ENCODE measurements around the gene SUB1. TPM values are rescaled to one million over a fixed set of nuclear protein-coding genes. Genes with fewer than 3 reads are reported as not detected.

SUB1 gene
- total RNA-seq, 2 donors from 2014 or later: 263 to 402 TPM

GRCh38 chr5:32601623-32602295 is 16.4 kb downstream of the SUB1 start:
- ATAC-seq (replicated peaks): no peak
- Mint-ChIP-seq H3K9me3 (no peaks in the 10 kb centered on the region), H3K4me1 (peaks cover 15% of the 10 kb centered on the region), H3K4me3 (no peak overlapping the region), H3K36me3 (ENCODE audit: low read depth) (peaks cover 97% of the 10 kb centered on the region), H3K27me3 (no peaks in the 10 kb centered on the region), H3K27ac (peak overlapping the region; percentile 78)

GRCh38 chr5:32602906-32603305 is 17.5 kb downstream of the SUB1 start:
- H3K4me3 Mint-ChIP-seq: no peak overlapping the region
- H3K9me3 Mint-ChIP-seq: no peaks in the 10 kb centered on the region
- H3K27me3 Mint-ChIP-seq: no peaks in the 10 kb centered on the region
- peaks cover 98% of the 10 kb centered on the region for H3K36me3 Mint-ChIP-seq (ENCODE audit: low read depth)
- ATAC-seq (replicated peaks): no peak
- peaks cover 9% of the 10 kb centered on the region for H3K4me1 Mint-ChIP-seq
- peak overlapping the region; percentile 28 for H3K27ac Mint-ChIP-seq

DNA sequence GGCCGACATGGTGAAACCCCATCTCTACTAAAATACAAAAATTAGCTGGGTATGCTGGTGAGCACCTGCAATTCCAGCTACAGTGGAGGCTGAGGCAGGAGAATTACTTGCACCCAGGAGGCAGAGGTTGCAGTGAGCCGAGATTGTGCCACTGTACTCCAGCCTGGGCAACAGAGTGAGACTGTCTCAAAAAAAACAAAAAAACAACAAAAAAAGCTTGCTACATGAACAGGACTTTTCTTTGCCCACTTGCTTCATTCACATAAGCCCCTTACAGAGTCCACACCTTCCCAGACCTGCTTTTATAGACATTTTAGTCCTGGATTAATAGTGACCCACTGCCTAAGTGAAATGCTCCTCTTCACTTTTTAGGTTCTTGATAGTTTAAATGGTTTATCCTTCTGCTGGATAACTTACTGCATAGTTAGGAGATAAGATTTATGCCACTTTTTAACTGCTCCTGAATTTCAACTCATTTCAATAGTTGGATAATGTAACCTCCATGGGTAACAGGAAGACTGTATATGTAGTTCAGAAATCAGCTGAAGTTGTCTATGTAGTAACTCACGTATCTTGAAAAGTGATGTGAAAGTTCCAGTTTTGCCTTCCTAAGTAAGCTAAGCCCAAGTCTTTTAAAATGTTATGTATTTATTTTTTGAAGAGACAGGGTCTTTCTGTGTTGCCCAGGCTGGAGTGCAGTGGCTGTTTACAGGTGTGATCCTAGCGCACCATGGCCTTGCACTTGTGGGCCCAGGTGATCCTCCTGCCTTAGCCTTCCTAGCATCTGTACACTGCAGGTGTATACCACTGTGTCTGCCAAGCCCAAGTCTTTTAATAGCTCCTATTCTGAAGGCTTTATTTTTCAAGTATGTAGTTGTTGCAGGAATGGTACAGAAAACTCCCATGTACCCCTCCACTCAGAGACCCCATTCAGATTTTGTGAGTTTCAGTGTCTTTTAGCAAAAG is 19.7 kb downstream of the SUB1 start:
- ATAC-seq (replicated peaks): no peak
- H3K27ac Mint-ChIP-seq: peak overlapping the region; percentile 18
- H3K9me3 Mint-ChIP-seq: no peaks in the 10 kb centered on the region
- H3K27me3 Mint-ChIP-seq: no peaks in the 10 kb centered on the region
- H3K4me3 Mint-ChIP-seq: no peak overlapping the region
- peaks cover 94% of the 10 kb centered on the region for H3K36me3 Mint-ChIP-seq (ENCODE audit: low read depth)
- peaks cover 9% of the 10 kb centered on the region for H3K4me1 Mint-ChIP-seq

DNA sequence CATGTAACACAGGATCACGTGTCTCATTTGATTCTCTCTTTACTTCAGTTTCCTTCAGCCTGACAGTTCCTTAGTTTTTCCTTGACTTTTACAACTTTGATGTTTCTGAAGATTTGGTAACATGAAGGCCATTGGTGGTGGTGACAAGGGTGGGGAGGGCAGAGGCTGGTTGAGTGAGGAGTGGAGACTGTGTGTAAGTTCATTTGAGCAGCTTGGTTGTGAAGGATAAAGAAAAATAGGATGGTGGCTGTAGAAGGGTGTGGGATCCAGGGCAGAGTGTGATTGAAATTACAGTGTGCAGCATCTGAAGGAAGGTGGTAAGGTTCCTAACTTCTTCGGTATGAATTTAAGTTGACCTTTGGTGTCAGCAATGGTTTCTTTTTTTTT is 20.4 kb downstream of the SUB1 start:
- ATAC-seq (replicated peaks): no peak
- Mint-ChIP-seq H3K4me1 (peaks cover 9% of the 10 kb centered on the region), H3K27me3 (no peaks in the 10 kb centered on the region), H3K9me3 (no peaks in the 10 kb centered on the region), H3K4me3 (no peak overlapping the region), H3K36me3 (ENCODE audit: low read depth) (peaks cover 87% of the 10 kb centered on the region), H3K27ac (no peak overlapping the region)

GRCh38 chr5:32612134-32612888 is 27.0 kb downstream of the SUB1 start:
- Mint-ChIP-seq H3K9me3 (no peaks in the 10 kb centered on the region), H3K27ac (peak overlapping the region; percentile 18), H3K36me3 (ENCODE audit: low read depth) (peaks cover 23% of the 10 kb centered on the region), H3K27me3 (no peaks in the 10 kb centered on the region), H3K4me3 (no peak overlapping the region), H3K4me1 (peaks cover 16% of the 10 kb centered on the region)
- no peak for ATAC-seq (replicated peaks)

DNA sequence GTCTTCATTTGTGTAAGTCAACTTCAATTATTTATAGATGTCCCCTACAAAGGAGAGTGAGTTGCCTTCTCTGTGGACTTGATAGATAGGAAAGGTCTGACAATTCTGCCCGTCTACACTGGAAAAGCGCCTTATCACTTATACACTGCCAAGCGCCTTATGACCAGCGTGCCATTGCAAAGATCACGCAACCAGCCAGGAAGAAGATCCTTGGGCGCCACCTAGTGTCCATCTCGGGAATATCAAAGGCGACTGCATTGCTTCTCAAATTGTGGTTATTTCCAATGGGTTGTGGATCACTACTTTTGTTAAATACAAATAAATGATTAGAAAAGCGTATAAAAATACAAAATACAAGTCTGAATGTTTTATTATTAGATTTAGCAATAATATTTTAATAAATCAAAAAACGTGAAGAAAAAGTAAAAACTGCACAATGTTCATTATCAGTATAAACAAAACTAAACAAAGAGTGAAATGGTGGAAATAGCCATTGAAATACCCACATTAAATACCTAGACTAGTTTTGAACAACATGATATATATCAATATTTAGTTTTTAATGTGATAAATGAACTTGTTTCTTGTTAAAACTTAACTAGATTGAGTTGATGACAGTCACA is 27.8 kb downstream of the SUB1 start:
- Mint-ChIP-seq H3K36me3 (ENCODE audit: low read depth) (peaks cover 15% of the 10 kb centered on the region), H3K4me1 (peaks cover 16% of the 10 kb centered on the region), H3K27me3 (no peaks in the 10 kb centered on the region), H3K4me3 (no peak overlapping the region), H3K27ac (peak overlapping the region; percentile 18), H3K9me3 (no peaks in the 10 kb centered on the region)
- ATAC-seq (replicated peaks): peak; percentile 78

DNA sequence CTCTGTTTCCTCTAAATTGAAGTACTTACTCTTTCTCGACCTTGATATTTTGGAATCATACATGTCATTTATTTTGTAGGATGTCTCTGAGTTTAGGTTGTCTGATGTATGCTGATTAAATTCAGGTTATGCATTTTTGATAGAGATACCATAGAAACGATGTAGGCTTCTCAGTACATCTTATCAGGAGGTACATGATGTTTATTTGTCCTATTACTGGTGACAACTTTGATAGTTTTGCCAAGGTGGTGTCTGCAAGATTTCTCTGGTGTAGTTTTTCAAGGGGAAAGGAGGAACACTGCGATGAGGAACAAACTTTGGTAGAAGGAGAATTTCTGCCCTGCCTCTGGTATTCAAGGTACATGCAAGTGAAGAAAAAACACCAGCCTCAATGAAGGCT is 29.9 kb downstream of the SUB1 start:
- Mint-ChIP-seq H3K27ac (no peak overlapping the region), H3K36me3 (ENCODE audit: low read depth) (no peaks in the 10 kb centered on the region), H3K4me3 (no peak overlapping the region), H3K9me3 (no peaks in the 10 kb centered on the region), H3K27me3 (no peaks in the 10 kb centered on the region), H3K4me1 (peaks cover 16% of the 10 kb centered on the region)
- ATAC-seq (replicated peaks): no peak

DNA sequence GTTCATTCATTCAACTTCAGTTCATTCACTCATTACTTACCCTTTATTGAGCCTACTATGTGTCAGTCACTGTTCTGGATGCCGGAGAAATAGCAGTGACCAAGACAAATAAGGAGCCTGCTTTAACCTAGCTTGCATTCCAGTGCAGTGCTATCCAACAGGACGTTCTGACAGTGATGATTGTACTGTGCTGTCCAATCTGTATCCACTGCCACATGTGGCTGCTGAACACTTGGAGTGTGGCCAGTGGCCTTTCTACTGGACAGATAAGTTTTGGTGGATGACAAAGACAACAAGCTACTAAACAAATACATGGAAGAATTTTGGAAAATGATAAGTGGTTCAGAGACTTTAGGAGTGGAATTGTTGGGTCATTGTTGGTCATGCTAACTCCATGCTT is 33.6 kb downstream of the SUB1 start:
- Mint-ChIP-seq H3K4me1 (no peaks in the 10 kb centered on the region), H3K9me3 (no peaks in the 10 kb centered on the region), H3K36me3 (ENCODE audit: low read depth) (no peaks in the 10 kb centered on the region), H3K27ac (no peak overlapping the region), H3K4me3 (no peak overlapping the region), H3K27me3 (no peaks in the 10 kb centered on the region)
- ATAC-seq (replicated peaks): no peak

DNA sequence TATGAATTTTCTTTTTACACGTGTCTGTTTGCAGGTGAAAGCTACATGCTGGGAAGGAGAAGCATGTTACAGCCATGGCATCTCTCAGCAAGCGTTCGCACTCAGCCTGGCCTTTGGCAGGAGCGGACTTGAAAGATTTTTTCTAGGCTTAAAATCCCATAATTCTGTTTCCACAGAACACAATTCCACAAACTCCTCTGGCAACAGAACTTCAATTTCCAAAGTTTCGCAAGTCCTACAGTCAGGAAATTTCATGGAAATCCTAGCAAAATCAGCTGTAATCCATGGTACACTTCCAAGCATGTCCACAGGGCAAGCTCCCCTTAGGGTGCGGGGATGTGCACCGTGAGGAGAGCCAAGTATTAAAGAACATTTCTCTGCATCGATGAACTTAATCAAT is 35.9 kb downstream of the SUB1 start:
- no peaks in the 10 kb centered on the region for H3K9me3 Mint-ChIP-seq
- no peaks in the 10 kb centered on the region for H3K36me3 Mint-ChIP-seq (ENCODE audit: low read depth)
- H3K4me1 Mint-ChIP-seq: no peaks in the 10 kb centered on the region
- H3K4me3 Mint-ChIP-seq: no peak overlapping the region
- H3K27me3 Mint-ChIP-seq: no peaks in the 10 kb centered on the region
- no peak overlapping the region for H3K27ac Mint-ChIP-seq
- no peak for ATAC-seq (replicated peaks)

DNA sequence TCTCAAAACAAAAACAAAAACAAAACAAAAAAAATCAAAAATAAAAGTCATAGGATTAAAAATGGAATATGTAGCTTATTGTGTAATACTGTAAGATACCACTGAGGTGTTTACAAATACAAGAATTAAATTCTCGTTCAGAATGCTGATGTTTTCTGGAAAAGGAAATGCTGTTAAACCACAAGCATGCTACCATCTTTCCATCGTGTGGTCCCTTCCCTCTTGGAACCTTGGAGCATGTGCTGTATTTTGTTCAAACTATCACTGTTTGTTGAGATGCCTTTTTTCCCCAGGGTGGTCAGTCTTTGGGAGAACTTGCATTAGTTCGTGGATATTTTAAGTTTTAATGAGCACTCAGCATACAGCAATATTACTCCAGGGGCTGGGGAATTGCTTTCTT is 39.7 kb downstream of the SUB1 start:
- ATAC-seq (replicated peaks): no peak
- no peak overlapping the region for H3K27ac Mint-ChIP-seq
- no peaks in the 10 kb centered on the region for H3K4me1 Mint-ChIP-seq

DNA sequence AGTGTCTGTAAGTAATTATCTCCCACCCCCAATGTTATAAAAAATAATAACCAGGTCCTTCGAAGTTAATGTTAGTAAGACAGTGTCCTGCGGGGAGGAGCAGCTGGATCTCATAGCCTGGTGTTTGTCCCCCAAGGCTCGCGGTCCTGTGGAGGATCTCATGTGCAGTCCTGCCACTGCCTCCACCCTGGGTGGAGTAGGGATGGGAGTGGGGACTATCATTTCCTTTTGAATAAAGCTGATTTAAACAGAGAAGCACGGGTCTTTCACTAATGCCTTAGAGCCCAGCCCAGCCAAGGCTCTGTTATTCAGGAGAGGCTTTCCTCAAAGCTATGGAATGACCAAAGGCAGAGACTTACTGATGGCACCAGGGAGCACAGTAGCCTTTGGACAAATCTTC is 40.2 kb downstream of the SUB1 start:
- no peak overlapping the region for H3K4me3 Mint-ChIP-seq
- H3K4me1 Mint-ChIP-seq: no peaks in the 10 kb centered on the region
- H3K36me3 Mint-ChIP-seq (ENCODE audit: low read depth): no peaks in the 10 kb centered on the region
- ATAC-seq (replicated peaks): no peak
- H3K9me3 Mint-ChIP-seq: no peaks in the 10 kb centered on the region
- no peak overlapping the region for H3K27ac Mint-ChIP-seq
- no peaks in the 10 kb centered on the region for H3K27me3 Mint-ChIP-seq

More for the DNA sequence above, 39.7 kb downstream of the SUB1 start:
- H3K27me3 Mint-ChIP-seq: no peaks in the 10 kb centered on the region
- no peak overlapping the region for H3K4me3 Mint-ChIP-seq
- no peaks in the 10 kb centered on the region for H3K36me3 Mint-ChIP-seq (ENCODE audit: low read depth)
- no peaks in the 10 kb centered on the region for H3K9me3 Mint-ChIP-seq

- H3K4me1 Mint-ChIP-seq: no peaks in the 10 kb centered on the region
- H3K27me3 Mint-ChIP-seq: no peaks in the 10 kb centered on the region
- no peaks in the 10 kb centered on the region for H3K9me3 Mint-ChIP-seq
- H3K27ac Mint-ChIP-seq: no peak overlapping the region
- no peak for ATAC-seq (replicated peaks)
- no peaks in the 10 kb centered on the region for H3K36me3 Mint-ChIP-seq (ENCODE audit: low read depth)
- no peak overlapping the region for H3K4me3 Mint-ChIP-seq
Observed at GRCh38 chr5:32627219-32627870, 42.0 kb downstream of the SUB1 start.

DNA sequence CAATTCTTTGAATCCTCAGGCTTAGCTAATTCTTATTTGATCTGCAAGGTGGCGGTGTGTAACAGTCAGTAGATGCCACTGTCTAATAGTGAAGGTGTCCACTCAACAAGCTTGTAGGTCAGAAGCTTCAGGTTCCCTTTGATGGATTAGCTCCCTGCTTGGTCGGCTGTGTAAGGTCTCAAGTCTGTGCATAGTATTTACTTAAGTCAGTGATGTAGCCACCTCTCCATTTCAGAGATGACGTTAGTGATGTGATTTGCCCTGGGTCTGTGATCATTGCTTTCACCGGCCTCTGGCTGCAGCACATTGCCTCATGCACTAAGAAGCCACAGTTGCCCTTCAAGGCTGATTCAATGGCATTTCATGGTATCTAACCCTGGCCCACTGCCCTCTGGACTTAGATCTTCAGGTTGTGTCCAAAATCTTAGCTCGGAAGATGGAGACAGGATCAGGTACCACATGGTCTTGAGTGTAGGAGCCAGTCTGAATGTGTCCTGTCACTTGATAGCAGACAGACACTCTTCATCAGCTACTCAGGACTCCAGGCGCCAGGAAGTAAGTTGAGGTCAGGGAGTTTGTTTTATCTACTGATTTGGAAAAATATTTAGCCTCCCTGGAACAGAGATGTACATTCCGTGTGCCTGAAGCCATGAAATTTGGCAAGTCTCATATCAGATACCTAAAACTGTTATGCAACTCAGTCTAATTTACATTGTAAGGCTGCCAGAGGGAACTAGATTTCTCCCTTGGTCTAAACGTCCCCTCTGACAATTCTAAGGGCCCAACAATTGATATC is 42.9 kb downstream of the SUB1 start:
- no peak overlapping the region for H3K4me3 Mint-ChIP-seq
- no peaks in the 10 kb centered on the region for H3K27me3 Mint-ChIP-seq
- no peaks in the 10 kb centered on the region for H3K4me1 Mint-ChIP-seq
- H3K36me3 Mint-ChIP-seq (ENCODE audit: low read depth): no peaks in the 10 kb centered on the region
- no peak for ATAC-seq (replicated peaks)
- H3K27ac Mint-ChIP-seq: no peak overlapping the region
- H3K9me3 Mint-ChIP-seq: no peaks in the 10 kb centered on the region

All from activated T-helper 17 cell treated with anti-CD3 and anti-CD28 coated beads, Interleukin-2, amount 50 U/mL, for 72 hours (primary cell).